Left ventricle myocardium superior (tissue), 1 donor: ENCODE measurements around the gene AJAP1. TPM values are rescaled to one million over a fixed set of nuclear protein-coding genes. Genes with fewer than 3 reads are reported as not detected.

Experiments used
- ATAC-seq: fragments of 200-7000 bp; cut with Tn5 transposase; one replicate; pipeline ENCODE4 v1.9.1; 2020; ENCODE audit warnings: mild to moderate bottlenecking, moderate library complexity
- DNase-seq: peaks from one replicate; pipeline ENCODE4 v3.0.0-alpha.2; 2020
- intact Hi-C: fragments of 100-400 bp; cut with micrococcal nuclease; formaldehyde crosslinking; loops from one replicate; pipeline ENCODE4 v1.11.0; 2022
- total RNA-seq: library from RNA; stranded (reverse); fragmentation: NEBNext Ultra II Directional; extraction: Animal tissue kit (Norgen Biotek cat#: 25700); gene quantifications from one replicate; pipeline ENCODE4 v1.2.1, GENCODE V29; 2021
- donor health status: DM: no; HTN: yes; CAD: no; lungs with severe emphysema.

The AJAP1 gene
- total RNA-seq, 1 donor from 2014 or later, result 0.05 TPM

- ATAC-seq (no peak), DNase-seq (no peak)
- intact Hi-C loops, result no loop called here
Observed at GRCh38 chr1:4674676-4675075, 20.3 kb downstream of the AJAP1 start.

GRCh38 chr1:4675454-4676186 is 21.2 kb downstream of the AJAP1 start:
- intact Hi-C loops, result no loop called here

GRCh38 chr1:4676253-4676652 is 21.8 kb downstream of the AJAP1 start:
- ATAC-seq, result no peak

More at GRCh38 chr1:4675454-4676186, 21.2 kb downstream of the AJAP1 start:
- no peak for DNase-seq
- no peak for ATAC-seq

GRCh38 chr1:4677608-4678007 is 23.2 kb downstream of the AJAP1 start:
- intact Hi-C loops, result no loop called here
- DNase-seq, result no peak
- ATAC-seq, result no peak

More at GRCh38 chr1:4676253-4676652, 21.8 kb downstream of the AJAP1 start:
- no peak for DNase-seq
- intact Hi-C loops, result no loop called here

GRCh38 chr1:4678066-4678717 is 23.8 kb downstream of the AJAP1 start:
- intact Hi-C loops, result no loop called here
- no peak for DNase-seq
- ATAC-seq, result no peak

- no peak for ATAC-seq
- intact Hi-C loops, result no loop called here
- DNase-seq, result no peak
Observed at GRCh38 chr1:4681026-4681425, 26.6 kb downstream of the AJAP1 start.

- DNase-seq, result no peak
- no peak for ATAC-seq
- intact Hi-C loops, result no loop called here
Observed at GRCh38 chr1:4682607-4683220, 28.3 kb downstream of the AJAP1 start.

- intact Hi-C loops, result no loop called here
- DNase-seq, result no peak
- no peak for ATAC-seq
Observed at GRCh38 chr1:4684136-4684535, 29.7 kb downstream of the AJAP1 start.

- intact Hi-C loops, result no loop called here
- DNase-seq, result no peak
- ATAC-seq, result no peak
Observed at GRCh38 chr1:4684864-4685522, 30.6 kb downstream of the AJAP1 start.

GRCh38 chr1:4685523-4685865 is 31.1 kb downstream of the AJAP1 start:
- DNase-seq (no peak), ATAC-seq (no peak)
- intact Hi-C loops, result no loop called here

GRCh38 chr1:4687943-4688342 is 33.5 kb downstream of the AJAP1 start:
- ATAC-seq (no peak), DNase-seq (peak; percentile 14)
- intact Hi-C loops, result no loop called here

- intact Hi-C loops, result no loop called here
- DNase-seq, result no peak
- no peak for ATAC-seq
Observed at GRCh38 chr1:4689271-4689935, 35.0 kb downstream of the AJAP1 start.

GRCh38 chr1:4689941-4690635 is 35.7 kb downstream of the AJAP1 start:
- no peak for ATAC-seq
- intact Hi-C loops, result no loop called here
- DNase-seq, result no peak

- ATAC-seq (no peak), DNase-seq (no peak)
- intact Hi-C loops, result no loop called here
Observed at GRCh38 chr1:4690951-4691675, 36.7 kb downstream of the AJAP1 start.

GRCh38 chr1:4691766-4692405 is 37.5 kb downstream of the AJAP1 start:
- DNase-seq (no peak), ATAC-seq (no peak)
- intact Hi-C loops, result no loop called here

- DNase-seq (no peak), ATAC-seq (no peak)
- intact Hi-C loops, result no loop called here
Observed at GRCh38 chr1:4692437-4692836, 38.0 kb downstream of the AJAP1 start.

- intact Hi-C loops, result no loop called here
- DNase-seq (no peak), ATAC-seq (no peak)
Observed at GRCh38 chr1:4693331-4693730, 38.9 kb downstream of the AJAP1 start.

- intact Hi-C loops, result no loop called here
- ATAC-seq (no peak), DNase-seq (no peak)
Observed at GRCh38 chr1:4693891-4694290, 39.5 kb downstream of the AJAP1 start.
